CD1c-positive myeloid dendritic cell (primary cell): ENCODE measurements around the gene MAML2.

ENCODE experiments used
- DNase-seq: peaks from one replicate; pipeline ENCODE4 v3.0.0-alpha.2; 2016; ENCODE audit errors: extremely low spot score

The MAML2 gene

DNA sequence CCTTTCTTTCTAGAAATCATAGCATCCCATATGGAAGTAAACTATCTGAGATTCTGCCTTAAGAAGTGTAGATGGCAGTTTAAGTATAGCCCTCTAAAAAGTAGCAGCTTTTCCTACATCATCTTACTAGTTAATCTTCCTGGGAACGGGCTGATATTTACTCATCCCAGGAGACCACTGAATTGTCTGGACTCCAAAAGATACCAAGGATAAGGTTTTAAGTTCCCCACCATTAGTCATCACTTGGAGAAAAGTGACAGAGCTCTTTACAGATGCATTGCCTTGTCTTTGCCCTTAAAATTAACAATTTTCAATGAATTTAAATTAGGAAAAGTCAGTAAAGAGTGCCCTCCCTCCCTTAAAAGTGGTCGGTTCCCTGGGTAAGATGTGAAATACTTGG, 129.5 kb downstream of the MAML2 start:
- no peak for DNase-seq

DNA sequence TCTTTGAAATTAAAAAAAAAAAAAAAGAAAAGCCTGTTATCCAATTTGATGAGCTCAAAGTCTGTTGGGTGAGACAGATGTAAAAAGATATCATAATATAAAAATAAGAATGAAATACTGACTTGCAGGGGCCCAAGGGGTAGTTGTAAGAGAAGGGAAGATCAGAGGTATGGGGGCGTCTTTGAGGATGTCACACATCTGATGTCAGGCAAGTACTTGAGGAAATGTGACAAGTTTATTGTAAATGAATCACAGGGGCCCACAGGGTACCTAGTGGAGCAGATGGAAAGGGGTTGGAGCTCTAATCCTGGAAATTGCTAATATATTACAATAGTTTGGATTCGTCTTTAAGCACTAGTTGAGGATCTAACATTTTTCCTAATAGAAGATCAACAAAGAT, 131.6 kb downstream of the MAML2 start:
- no peak for DNase-seq

DNA sequence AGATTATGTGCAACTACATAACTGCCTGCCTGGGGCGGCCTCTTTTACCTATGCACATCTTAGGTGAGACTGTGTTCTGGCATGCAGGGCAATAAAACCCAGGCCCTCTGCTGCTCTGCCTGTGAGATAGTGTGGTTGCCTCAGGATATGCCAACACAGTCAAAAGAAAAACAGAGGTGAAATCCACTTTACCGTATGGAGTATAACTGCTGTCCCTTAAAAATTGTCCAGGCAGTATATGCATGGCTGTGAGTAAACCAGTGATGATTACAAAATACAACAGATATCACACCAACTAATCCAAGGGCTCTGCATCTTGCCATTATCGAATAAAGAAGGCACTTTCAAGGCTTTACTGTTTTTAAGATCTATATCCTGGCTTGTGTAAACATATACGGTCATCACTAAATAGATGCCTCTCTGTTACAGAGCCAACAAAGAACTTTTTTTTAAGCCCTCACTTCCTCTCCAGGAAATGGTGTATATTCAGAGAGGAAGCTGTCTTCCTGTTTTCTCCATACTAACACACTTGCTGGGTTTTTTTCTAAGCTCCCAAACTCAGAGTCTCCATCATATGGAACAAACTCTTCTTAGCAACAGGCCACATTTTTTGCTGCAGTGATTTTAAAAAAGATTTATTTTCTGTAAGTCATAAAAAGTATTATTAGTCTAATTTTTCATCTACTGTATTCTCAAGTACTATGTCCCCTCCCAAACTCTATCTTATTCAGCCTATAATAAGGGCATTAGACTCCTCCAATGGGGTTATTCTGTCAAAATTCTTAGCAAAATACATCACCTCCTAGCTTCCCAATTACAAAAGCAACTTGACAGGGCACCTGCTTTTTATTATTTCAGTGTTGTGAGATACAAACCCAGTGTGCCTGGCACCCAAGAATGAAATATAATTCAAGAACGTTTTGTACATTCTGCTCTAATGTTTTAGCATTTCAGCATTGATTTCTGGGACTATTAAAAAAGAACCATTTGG, 135.2 kb downstream of the MAML2 start:
- DNase-seq, result peak; percentile 62

DNA sequence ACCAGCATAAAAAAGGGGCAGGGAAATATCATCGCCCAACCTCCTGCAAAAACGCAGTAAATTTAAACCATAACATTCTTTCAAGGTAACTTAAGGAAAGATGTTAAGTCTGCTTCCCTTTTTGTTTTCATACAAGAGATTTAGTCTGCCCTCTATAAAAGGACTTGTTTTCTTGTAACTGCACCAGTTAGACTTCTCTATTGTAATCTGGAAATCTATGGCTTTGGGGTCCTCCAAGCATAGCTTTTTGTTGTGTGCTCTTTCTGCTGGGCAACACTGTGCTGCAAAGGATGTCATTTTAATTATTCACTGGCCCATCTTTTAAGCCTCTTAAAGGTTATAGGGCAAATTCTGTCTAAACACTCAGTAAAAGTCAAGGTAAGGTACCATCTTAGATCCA, 136.0 kb downstream of the MAML2 start:
- no peak for DNase-seq

GRCh38 chr11:96205460-96205809, 137.6 kb downstream of the MAML2 start:
- no peak for DNase-seq

- no peak for DNase-seq
Measured at GRCh38 chr11:96204721-96205459, 138.1 kb downstream of the MAML2 start.

DNA sequence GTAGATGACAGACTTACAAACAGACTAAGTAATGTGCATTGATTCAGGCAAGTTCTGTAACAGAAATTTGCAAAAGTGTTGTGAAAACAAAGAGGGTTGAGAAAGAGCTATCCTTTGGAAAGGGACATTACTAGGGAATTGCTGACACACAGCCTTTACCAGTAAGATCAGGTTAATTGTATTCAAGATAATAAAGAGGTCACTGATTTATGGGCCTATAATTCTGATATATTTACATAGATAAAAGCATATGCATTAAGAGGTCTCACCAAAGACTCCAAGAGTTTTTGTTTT, 138.7 kb downstream of the MAML2 start:
- no peak for DNase-seq

- DNase-seq, result no peak
Measured at GRCh38 chr11:96203567-96204365, 139.2 kb downstream of the MAML2 start.

GRCh38 chr11:96200243-96200642, 142.8 kb downstream of the MAML2 start:
- DNase-seq, result no peak

DNA sequence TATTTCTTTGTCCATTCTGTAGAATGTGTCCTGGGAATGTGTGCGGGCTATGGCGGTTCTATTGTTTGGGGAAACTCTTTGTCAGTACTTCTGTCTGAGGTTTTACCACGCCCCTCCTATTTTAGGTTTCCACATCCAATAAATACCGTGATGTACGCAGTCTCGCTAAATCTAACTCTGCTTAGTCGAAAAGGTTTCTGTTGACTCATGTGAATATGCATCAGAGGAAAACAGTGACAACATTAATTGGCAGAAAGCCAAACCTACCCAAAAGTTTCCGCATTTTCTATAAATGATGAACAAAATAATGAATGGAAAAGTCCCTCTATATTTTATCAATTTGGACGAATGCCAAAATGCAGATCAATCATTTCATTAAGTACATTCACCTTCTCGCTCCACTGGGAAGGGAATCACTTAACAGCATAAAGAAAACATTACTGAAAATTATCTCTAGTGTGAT, 143.4 kb downstream of the MAML2 start:
- DNase-seq, result peak; percentile 49

DNA sequence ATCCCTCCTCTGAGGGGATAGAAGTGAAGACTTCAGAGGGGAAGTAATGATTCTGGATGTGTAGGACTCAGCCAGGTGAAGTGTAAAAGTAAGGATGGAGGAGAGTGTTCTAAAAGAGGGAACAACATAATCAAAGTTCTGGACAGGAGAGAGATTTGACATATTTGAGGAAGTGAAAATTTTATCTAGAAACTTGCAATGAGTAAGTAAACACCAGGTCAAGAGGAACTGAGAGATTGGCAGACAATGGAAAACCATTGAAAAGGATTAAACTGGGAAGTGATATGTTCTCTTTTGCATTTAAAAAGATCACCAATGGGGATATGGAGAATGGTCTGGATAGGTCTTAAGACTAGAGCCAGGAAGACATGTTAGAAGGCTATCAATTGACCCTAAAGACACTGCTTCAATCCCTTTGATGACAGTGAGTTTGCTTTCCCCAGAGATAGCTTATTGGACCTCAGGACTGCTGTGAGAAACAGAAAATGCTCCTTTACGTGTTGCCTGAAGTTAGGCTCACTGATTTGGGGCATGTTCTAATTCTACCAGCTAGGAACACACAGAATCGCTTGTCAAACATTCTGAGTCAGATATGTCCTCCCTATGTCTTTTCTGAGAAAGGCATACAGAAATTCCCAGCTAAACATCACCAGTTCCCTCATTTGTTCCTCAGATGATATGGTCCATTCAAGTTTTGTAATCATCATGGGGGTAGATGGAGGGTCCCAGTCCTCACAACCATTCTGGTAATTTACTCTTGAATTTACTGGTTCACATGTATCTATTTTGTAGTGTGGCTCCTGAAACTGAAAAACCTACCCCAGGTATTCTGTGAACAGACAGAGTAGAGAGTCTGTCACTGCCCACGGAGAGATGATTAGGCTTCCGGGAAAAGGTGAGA, 144.9 kb downstream of the MAML2 start:
- peak; percentile 80 for DNase-seq

DNA sequence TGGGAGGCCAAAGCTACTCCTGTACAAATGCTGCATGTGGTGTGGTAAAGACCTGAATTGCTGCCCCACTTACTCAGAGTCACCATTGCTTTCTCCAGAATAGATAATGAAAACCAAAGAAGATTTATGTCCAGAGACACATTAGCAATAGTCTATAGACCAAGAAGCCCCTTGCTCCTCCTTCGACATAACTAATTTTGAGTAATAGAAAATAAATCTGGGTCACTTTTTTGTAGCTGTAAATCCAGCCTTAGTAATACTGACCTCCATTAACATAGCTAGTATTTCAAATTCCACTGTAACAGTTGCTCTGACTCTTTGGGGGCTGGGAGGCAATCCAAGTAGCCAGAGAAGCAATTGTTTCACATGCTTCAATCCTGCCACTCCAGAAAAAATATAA, 145.9 kb downstream of the MAML2 start:
- DNase-seq, result no peak

GRCh38 chr11:96196181-96196662, 146.8 kb downstream of the MAML2 start:
- DNase-seq, result no peak

GRCh38 chr11:96195671-96196070, 147.3 kb downstream of the MAML2 start:
- no peak for DNase-seq

DNA sequence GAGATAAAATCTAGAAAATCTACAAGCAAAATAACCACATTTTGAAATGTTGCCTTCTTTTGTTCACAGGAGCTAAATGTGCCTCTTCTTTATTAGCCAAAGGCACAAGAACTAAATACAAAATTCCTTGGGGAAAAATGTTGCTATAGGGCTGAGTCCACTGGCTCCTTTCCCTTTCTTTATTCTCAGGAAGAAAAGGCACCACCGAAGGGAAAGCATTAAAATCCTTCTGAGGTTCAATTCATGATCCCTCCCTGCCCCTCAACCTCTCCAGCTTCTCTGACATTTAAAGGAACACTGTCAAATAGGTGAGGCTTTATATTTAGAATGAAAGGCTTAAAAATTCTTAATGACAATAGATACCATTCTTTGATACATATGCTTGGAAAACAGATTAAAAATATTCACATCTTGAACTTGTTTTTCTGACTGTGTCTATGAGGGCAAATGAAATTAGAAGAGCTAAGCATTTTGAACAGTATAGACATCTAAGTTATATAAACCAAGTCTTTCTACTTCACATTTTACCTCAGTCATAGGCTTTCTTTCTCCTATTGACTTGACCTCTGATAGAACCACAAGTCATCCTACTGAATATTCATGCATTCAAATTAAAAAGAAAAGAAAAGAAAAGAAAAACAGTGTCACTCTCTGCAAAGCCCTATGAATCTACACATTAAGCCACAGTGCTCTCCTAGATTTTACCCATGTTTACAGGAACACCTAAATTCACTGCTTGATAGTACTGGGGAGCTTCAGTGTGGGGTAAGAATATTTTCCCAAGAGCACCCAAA, 148.2 kb downstream of the MAML2 start:
- DNase-seq, result no peak

DNA sequence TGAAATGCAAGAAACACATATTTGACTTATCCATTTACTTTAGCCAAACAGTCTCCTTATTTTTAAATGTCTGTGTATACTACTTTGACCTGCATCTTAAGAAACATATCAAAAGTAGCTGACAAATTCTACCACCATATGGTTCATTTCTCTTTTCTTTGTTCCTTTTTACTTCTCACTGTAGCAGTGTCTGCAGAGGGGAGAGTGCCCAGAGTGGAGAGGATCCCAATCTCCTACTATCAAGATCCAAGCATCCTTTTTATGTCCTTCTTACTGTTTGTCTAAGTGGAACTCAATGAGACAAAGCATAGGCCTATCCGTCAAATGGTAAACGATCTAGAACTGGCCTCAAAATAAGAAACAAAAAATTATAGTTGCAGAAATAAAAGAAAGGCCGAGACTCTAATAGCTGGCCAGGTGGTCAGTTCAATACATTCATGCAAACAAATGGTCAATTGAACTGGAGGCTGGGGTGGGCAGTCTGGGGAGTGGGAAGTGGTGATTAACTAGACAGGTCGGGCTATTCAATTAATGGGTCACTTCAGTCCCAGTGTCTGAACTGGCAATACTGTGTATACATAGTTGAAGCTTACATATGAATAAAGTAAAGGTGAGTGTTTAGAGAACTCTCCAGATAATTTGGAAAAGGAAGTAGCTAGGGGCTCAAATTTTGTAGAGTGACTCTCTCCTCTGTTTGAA, 149.1 kb downstream of the MAML2 start:
- no peak for DNase-seq

DNA sequence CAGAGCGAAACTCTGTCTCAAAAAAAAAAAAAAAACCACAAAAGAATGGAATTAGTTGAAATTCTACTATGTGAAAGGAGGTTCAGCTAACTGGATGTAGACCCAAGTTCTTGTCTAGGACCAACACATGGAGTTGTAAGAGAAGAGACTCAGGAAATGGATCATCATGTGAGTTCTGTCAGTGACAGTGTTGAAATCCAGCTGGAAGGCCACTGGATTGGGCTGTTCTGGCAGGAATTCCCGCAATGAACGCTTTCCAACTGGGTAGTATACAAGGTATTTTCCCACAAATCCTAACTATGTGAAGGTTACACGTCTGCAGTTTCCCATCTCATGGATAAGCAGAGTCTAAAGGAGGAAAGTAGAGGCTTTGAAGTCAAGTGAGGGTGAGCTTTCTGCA, 151.2 kb downstream of the MAML2 start:
- DNase-seq, result no peak

- no peak for DNase-seq
Measured at GRCh38 chr11:96189351-96189750, 153.6 kb downstream of the MAML2 start.

DNA sequence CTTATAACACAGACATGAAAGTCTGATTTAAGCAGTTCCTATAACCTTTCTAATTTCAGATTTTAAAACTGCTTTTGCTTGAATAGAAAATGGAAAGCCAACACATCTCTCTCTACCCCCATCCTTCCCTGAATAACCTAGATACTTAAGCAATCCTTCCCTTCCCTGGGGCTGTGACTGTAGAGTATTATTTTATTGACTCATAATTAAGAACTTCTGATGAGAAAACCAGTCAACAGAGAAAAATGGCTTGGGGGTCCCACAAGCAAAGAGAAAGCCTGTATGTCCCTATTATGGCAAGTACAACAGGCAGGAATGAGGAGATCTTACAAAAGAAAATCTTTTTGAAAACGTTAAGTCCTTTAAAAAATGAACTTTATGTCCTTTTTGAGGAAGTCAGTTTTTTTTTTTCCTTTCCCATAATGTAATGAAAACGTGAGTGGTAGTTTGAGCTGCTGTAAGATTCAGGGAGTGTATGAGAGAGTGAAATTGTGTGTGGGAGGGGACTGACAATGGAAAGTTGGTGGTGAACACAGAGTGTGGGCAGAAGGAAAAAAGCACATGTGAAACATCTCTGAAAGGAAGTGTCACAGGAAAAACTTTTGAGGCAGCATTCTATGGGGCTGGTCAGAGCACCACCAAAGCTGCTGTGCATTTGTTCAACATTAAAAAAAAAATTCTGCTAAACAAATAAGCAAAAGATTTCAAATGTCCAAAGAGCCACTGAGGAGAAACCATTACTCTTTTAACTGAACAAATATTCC, 154.6 kb downstream of the MAML2 start:
- peak; percentile 88 for DNase-seq
